ENCODE results near the gene SLC25A26.

DNA sequence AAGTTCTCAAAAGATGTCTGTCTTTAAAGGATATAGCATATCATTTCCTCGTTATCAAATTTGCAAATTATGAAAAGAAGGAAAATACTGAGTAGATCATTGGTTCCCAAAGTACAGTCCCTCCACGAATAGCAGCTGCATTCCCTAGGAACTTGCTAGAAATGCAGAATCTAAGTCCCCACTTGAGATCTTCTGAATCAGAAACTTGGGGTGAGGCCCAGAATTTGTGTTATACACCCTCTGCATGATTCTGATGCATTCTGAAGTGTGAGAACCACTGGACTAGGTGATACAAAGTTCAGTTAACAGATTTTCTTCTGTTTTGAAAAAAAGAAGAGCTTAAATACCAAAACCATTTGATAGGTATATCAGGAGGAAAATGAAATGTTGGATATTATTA is 77.1 kb downstream of the SLC25A26 start:
- TF ChIP-seq, protein P1, sequence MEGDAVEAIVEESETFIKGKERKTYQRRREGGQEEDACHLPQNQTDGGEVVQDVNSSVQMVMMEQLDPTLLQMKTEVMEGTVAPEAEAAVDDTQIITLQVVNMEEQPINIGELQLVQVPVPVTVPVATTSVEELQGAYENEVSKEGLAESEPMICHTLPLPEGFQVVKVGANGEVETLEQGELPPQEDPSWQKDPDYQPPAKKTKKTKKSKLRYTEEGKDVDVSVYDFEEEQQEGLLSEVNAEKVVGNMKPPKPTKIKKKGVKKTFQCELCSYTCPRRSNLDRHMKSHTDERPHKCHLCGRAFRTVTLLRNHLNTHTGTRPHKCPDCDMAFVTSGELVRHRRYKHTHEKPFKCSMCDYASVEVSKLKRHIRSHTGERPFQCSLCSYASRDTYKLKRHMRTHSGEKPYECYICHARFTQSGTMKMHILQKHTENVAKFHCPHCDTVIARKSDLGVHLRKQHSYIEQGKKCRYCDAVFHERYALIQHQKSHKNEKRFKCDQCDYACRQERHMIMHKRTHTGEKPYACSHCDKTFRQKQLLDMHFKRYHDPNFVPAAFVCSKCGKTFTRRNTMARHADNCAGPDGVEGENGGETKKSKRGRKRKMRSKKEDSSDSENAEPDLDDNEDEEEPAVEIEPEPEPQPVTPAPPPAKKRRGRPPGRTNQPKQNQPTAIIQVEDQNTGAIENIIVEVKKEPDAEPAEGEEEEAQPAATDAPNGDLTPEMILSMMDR (IDR thresholded peaks at IDR 0.05): no peak
- TF ChIP-seq POLR2AphosphoS5 (IDR thresholded peaks at IDR 0.05) (no peak), EP300 (IDR thresholded peaks at IDR 0.05) (no peak)

Data from gastroesophageal sphincter (tissue), 3 donors.